GM06990 (cell line): ENCODE measurements around the gene CPSF3.

Experiments
- DNase-seq: peaks from one replicate; pipeline ENCODE4 v3.0.0-alpha.2; 2011; ENCODE audit not compliant: insufficient read length; ENCODE audit errors: extremely low read depth
- H3K27me3 ChIP-seq: replicated peaks from 2 replicates; pipeline ENCODE4 v1.6.0; 2011; ENCODE audit warnings: low read length; ENCODE audit not compliant: control insufficient read depth, insufficient read depth
- H3K36me3 ChIP-seq: 2 replicates; pipeline ENCODE4 v1.5.1; 2011; ENCODE audit warnings: low read length; ENCODE audit not compliant: control insufficient read depth, insufficient read depth
- H3K4me3 ChIP-seq: replicated peaks from 2 replicates; pipeline ENCODE4 v1.5.1; 2011; ENCODE audit warnings: low read depth, mild to moderate bottlenecking, control low read depth, low read length
- TF ChIP-seq, protein P1 (sequence below): IDR thresholded peaks from 2 replicates; pipeline ENCODE4 v1.5.1; 2011; ENCODE audit warnings: low read length, control low read depth, mild to moderate bottlenecking, inconsistent platforms; ENCODE audit not compliant: insufficient read depth, poor library complexity, severe bottlenecking

The CPSF3 gene

DNA sequence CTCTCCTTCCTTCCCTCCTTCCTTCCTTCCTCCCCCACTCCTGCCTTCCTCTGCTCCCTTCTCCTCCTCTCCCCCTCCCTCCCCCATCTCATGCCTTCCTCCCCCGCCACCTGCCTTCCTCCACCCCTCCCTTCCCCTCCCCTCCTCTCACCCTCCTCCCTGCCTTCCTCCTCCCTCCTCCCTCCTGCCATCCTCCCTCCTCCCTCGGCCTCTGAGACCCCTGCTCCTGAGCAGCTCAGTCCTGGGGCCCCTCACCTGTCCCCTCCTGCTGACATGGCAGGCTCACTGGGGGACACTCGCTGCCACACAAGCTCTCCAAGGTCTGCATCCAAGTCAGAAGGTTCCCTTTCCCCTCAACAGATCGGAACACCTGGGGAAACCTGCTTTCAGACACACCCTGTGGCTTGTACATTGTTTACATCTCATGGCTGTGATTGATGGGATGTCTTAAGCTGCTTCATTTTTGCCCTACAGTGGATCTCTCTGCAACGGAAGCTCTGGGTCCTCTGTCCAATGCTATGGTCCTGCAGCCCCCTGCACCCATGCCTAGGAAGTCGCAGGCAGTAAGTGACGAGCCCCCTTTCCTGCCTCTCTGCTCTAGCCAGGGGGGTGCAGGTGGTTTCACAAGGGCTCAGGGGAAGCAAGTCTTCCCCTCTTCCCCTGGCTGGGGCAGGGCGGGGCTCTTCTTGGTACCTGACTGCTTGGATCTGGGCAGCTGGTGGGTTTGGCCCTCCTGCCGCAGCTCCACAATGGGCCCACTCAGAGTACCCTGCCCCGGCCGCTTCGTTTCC, 23.0 kb upstream of the CPSF3 start:
- TF ChIP-seq, protein P1, sequence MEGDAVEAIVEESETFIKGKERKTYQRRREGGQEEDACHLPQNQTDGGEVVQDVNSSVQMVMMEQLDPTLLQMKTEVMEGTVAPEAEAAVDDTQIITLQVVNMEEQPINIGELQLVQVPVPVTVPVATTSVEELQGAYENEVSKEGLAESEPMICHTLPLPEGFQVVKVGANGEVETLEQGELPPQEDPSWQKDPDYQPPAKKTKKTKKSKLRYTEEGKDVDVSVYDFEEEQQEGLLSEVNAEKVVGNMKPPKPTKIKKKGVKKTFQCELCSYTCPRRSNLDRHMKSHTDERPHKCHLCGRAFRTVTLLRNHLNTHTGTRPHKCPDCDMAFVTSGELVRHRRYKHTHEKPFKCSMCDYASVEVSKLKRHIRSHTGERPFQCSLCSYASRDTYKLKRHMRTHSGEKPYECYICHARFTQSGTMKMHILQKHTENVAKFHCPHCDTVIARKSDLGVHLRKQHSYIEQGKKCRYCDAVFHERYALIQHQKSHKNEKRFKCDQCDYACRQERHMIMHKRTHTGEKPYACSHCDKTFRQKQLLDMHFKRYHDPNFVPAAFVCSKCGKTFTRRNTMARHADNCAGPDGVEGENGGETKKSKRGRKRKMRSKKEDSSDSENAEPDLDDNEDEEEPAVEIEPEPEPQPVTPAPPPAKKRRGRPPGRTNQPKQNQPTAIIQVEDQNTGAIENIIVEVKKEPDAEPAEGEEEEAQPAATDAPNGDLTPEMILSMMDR, result no peak
- Histone ChIP-seq H3K27me3 (no peaks in the 10 kb centered on the region), H3K4me3 (no peak overlapping the region), H3K36me3 (no peaks in the 10 kb centered on the region)
- no peak for DNase-seq

DNA sequence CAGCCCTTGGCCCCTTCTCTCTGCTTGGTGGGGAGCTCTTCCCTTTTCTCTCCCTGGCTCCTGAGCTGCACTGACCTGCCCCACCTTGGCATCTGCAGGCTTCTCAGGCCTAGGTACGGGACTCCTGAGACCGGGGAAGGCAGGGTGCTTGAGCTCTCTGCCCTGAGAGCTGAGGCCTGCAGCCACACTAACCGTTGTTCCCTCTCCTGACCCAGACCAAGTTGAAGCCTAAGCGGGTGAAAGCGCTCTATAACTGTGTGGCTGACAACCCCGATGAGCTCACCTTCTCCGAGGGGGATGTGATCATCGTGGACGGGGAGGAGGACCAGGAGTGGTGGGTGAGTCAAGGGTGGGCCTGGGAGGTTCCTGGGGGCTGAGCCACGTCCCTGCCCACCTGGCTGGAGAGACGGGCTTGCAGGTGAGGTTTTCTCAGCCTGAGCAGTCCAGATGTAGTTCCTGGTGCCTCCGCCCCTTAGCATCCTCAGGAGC, 22.4 kb upstream of the CPSF3 start:
- Histone ChIP-seq H3K4me3 (no peak overlapping the region), H3K27me3 (no peaks in the 10 kb centered on the region), H3K36me3 (no peaks in the 10 kb centered on the region)
- no peak for DNase-seq
- TF ChIP-seq, protein P1, result no peak

DNA sequence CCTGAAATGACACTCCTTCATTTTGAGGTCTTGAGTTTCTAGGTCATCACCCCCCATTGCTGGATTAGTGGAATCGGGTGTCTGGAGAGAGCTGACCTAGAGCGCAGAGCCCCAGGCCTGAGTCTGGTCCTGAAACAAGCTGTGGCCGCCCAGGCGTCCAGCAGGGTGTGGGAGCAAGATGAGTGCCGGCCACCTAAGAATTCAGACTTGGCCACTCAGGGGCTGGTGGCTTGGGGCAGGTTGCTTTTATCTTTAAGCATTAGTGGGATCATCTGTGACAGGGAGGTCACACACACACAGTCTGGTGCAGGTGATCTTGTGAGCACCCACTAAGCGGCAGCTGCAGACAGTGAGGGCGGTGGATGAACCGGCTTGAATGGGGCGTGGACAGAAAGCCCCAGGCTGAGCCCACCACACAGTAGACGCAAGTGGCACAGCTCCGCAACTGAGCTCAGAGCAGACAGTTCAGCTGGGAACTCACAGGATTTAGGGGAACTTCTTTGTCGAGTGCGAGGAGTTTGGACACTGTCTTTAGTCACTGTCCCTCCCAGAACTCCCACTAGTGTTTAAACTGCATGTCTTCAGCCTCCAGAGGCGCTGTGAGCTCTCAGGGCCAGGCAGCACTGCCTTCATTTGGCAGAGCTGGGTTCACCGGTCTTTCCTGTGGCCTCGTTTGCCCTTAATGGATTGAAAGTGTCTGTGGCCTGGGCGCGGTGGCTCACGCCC, 21.6 kb upstream of the CPSF3 start:
- Histone ChIP-seq H3K36me3 (no peaks in the 10 kb centered on the region), H3K4me3 (no peak overlapping the region), H3K27me3 (no peaks in the 10 kb centered on the region)
- TF ChIP-seq, protein P1, result no peak
- no peak for DNase-seq

DNA sequence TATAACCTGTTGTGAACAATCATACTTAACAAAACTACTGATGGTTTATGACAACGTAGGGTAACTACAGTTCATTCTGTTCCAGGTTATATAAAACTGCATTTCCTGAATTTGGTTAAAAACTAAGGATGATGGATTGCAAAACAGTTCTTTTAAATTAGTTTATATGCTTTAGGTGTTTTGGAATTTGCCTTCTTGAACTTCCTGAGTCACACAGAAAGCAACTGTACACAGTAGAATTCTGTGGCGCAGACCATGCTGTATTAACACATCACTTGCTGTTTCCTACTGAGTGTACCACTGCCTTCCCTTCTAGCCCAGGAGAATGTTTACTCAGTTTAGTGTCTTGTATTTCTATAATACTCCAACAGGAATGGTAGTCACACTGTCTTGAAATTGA, 19.5 kb upstream of the CPSF3 start:
- H3K4me3 ChIP-seq, result no peak overlapping the region
- TF ChIP-seq, protein P1, result no peak
- H3K27me3 ChIP-seq, result no peaks in the 10 kb centered on the region
- no peak for DNase-seq
- no peaks in the 10 kb centered on the region; the same call in 1 of the 2 replicates for H3K36me3 ChIP-seq

DNA sequence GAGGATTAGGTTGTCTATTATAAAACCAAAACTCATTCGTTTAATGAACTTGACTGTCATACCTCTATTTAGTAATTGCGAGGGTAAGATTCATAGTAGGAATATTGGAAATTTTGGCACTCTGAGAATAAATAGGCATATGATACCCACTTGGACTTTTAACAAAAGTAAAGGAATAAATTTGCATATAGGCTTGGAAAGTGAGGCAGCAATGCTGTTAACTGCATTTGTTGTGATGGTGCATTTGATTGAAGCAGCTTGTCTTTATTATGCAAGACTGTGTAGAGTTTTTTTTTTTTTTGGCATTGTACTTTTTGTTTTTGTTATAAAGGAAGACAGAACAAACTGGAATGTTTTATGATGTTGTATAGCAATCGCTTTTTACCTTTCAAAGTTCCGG, 19.0 kb upstream of the CPSF3 start:
- no peaks in the 10 kb centered on the region for H3K27me3 ChIP-seq
- TF ChIP-seq, protein P1, result no peak
- no peak for DNase-seq
- H3K36me3 ChIP-seq, result no peaks in the 10 kb centered on the region; the same call in 1 of the 2 replicates
- no peak overlapping the region for H3K4me3 ChIP-seq
